ENCODE results near the gene ZNF618. TPM values are rescaled to one million over a fixed set of nuclear protein-coding genes. Genes with fewer than 3 reads are reported as not detected.

Gene ZNF618
- total RNA-seq, 2 experiments from 2014 or later, result 0.22 to 0.27 TPM

DNA sequence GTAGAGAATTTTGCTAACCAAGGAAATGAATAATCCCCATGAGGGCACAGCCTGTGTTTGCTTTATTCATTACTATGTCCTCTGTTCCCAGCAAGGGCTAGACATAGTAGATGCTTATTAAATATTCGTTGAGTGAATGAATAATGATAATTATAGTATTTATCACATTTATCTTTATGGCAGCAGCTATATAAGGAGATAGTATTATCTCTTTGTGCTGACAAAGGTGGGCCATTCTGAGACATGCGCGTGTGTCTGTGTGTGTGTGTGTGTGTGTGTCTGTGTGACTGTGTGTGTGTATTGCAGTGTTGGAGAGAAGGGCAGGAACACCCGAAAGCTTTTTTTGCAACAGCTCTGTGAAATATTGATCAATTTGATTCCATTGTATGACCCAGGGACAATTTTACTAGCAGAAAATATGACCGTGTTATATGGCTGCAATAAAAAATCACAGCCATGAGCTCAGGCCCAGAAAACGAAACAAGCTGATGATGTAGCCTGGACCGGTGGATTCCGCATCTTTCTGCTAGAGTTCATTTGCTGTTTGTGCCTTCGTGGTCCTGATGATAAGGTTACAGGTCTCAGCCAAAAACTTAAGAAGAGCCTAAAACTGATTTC, 39.8 kb downstream of the ZNF618 start:
- CTCF ChIA-PET, result interaction anchor here (1.0 to 2.0 kb wide), 2 partner anchors 10 to 47 kb away, joined by 3 to 6 read pairs; no protein-coding TSS in a partner anchor
- POLR2A ChIA-PET, result interaction anchor here (1.6 kb wide), 1 partner anchor 22 kb away, joined by 3 read pairs; no protein-coding TSS in a partner anchor
- Mint-ChIP-seq H3K27ac (no peak overlapping the region), H3K9me3 (no peaks in the 10 kb centered on the region), H3K4me3 (no peak overlapping the region), H3K27me3 (no peaks in the 10 kb centered on the region), H3K4me1 (ENCODE audit: low read depth) (no peaks in the 10 kb centered on the region), H3K36me3 (ENCODE audit: low read depth) (no peaks in the 10 kb centered on the region)
- ATAC-seq (no peak), DNase-seq (no peak)
- TF ChIP-seq CTCF (IDR thresholded peaks at IDR 0.05), result no peak
- intact Hi-C loops (cut with micrococcal nuclease), result no loop called here

DNA sequence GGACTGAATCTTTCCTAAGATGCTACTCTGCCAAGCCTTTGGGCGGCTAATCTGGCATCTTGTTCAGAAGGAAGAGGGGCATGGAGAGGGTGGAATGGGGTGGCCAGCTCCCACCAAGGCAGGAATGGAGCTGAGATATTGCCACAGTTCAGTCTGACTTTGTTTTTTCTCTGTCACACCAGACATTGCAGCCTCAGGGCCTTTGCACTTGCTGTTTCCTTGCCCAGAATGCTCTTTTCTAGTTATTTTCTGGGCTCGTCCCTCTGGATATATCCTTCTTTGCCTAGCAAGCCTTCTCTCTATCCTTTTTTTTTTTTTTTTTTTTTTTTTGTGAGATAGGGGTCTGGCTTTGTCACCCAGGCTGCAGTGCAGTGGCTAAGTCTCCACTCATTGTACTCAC, 40.8 kb downstream of the ZNF618 start:
- no peak for DNase-seq
- no peaks in the 10 kb centered on the region for H3K4me1 Mint-ChIP-seq (ENCODE audit: low read depth)
- H3K36me3 Mint-ChIP-seq (ENCODE audit: low read depth), result no peaks in the 10 kb centered on the region
- intact Hi-C loops (cut with micrococcal nuclease), result no loop called here
- TF ChIP-seq CTCF (IDR thresholded peaks at IDR 0.05), result no peak
- H3K4me3 Mint-ChIP-seq, result no peak overlapping the region
- no peak overlapping the region for H3K27ac Mint-ChIP-seq
- ATAC-seq, result no peak
- ChIA-PET POLR2A (interaction anchor here (1.6 kb wide), 1 partner anchor 21 kb away, joined by 3 read pairs; no protein-coding TSS in a partner anchor), CTCF (no interaction called here)
- no peaks in the 10 kb centered on the region for H3K27me3 Mint-ChIP-seq
- no peaks in the 10 kb centered on the region for H3K9me3 Mint-ChIP-seq

DNA sequence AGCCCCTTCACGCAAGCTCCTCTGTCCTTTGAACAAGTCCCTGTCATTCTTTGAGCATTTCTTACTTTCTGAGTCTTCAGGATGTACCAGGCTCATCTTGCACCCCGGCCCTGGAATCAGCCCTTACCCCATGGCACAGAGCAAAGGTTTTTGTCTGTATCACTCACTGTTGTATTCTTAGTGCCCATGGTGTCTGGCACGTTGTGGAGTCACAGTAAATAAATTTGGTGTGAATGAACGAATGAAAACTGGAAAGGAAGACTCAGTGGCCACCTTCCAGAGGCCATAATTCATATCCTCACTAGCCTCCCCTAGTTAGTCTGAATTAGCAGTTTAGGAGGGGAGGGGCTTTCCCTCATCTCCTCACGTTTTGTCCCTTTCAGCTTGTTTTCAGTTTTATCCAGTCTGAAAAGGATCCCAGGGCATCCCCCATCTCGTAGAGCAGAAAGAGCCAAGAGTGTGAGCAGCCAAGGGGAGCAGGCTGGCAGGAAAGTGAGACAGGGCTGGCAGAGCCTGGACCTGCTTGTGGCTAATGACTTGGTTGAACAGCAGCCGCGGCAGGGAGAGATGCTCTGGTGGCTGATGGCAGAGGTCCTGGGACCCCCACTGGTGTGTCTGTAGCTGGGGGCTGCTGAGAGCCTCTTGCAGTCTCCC, 42.7 kb downstream of the ZNF618 start:
- ATAC-seq (no peak), DNase-seq (no peak)
- TF ChIP-seq CTCF (IDR thresholded peaks at IDR 0.05), result no peak
- CTCF ChIA-PET, result no interaction called here
- POLR2A ChIA-PET, result no interaction called here
- Mint-ChIP-seq H3K4me3 (no peak overlapping the region), H3K9me3 (peaks cover 2% of the 10 kb centered on the region), H3K4me1 (ENCODE audit: low read depth) (no peaks in the 10 kb centered on the region), H3K27ac (no peak overlapping the region), H3K27me3 (no peaks in the 10 kb centered on the region), H3K36me3 (ENCODE audit: low read depth) (no peaks in the 10 kb centered on the region)
- intact Hi-C loops (cut with micrococcal nuclease), result no loop called here

DNA sequence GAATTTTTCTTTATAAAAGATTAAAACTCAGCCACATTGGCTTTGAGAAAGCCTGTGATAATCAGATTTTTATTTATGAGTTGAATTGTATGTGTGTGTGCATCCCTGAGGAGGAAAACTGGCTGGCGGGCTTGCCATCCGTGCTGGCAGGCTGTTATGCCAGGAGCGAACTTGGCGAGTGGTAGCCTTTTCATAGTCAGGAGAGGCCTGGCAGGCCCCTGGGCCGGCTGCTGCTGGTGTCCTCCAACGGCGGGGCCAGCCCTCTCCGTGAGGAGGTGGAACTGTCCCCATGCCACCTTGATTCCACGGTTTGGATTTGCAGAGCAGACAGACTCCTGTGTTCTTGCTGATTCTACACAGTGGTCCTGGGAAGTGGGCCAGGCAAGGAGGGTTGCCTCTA, 43.3 kb downstream of the ZNF618 start:
- no peak for TF ChIP-seq CTCF (IDR thresholded peaks at IDR 0.05)
- no peak for DNase-seq
- intact Hi-C loops (cut with micrococcal nuclease), result no loop called here
- ChIA-PET POLR2A (no interaction called here), CTCF (no interaction called here)
- no peaks in the 10 kb centered on the region for H3K36me3 Mint-ChIP-seq (ENCODE audit: low read depth)
- H3K27ac Mint-ChIP-seq, result no peak overlapping the region
- ATAC-seq, result no peak
- H3K4me1 Mint-ChIP-seq (ENCODE audit: low read depth), result no peaks in the 10 kb centered on the region
- no peaks in the 10 kb centered on the region for H3K27me3 Mint-ChIP-seq
- H3K4me3 Mint-ChIP-seq, result no peak overlapping the region
- H3K9me3 Mint-ChIP-seq, result peaks cover 2% of the 10 kb centered on the region

DNA sequence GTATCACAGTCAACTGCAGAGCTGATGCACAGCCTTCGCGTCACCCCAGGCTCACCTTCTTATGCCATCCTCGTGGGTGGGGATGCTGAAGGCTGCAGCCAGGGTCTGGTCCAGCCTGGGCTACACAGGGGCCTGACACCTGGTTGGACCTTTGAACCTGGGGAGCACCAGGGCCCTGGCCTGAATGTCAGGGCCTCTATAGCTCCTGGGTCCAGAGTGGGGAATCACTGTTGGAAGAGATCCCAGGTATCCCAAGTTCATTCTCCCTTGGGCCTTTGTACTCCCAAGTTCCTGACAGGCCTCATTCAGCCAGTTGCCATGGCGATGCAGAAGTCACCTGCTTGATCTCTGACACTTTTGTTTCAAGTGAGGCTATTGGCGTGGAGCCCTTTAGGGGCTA, 43.8 kb downstream of the ZNF618 start:
- peaks cover 2% of the 10 kb centered on the region for H3K9me3 Mint-ChIP-seq
- H3K27ac Mint-ChIP-seq, result no peak overlapping the region
- ChIA-PET CTCF (no interaction called here), POLR2A (no interaction called here)
- no peaks in the 10 kb centered on the region for H3K4me1 Mint-ChIP-seq (ENCODE audit: low read depth)
- no peak for TF ChIP-seq CTCF (IDR thresholded peaks at IDR 0.05)
- no peak for DNase-seq
- intact Hi-C loops (cut with micrococcal nuclease), result no loop called here
- H3K27me3 Mint-ChIP-seq, result no peaks in the 10 kb centered on the region
- H3K4me3 Mint-ChIP-seq, result no peak overlapping the region
- no peak for ATAC-seq
- H3K36me3 Mint-ChIP-seq (ENCODE audit: low read depth), result peaks cover 2% of the 10 kb centered on the region
